CMK (cell line): Measurements from ENCODE around the gene CD2AP.
"Not testable (repeated sequence)": the region's sequence is repeated elsewhere in the genome, so short reads cannot be mapped to it uniquely, and the experiment has no call there.

ENCODE experiments used
- DNase-seq: peaks from one replicate; pipeline ENCODE4 v3.0.0-alpha.2; 2010; ENCODE audit warnings: low read depth

The CD2AP gene

DNA sequence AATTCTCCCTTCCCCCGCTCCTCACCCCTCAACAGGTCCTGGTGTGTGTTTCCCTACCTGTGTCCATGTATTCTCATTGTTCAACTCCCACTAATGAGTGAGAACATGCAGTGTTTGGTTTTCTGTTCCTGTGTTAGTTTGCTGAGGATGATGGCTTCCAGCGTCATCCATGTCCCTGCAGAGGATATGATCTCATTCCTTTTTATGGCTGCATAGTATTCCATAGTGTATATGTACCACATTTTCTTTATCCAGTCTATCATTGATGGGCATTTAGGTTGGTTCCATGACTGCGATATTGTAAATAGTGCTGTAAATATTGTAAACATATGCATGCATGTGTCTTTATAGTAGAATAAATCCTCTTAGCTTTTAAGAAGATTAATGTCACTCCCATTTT, 89.0 kb downstream of the CD2AP start:
- DNase-seq, result not testable (repeated sequence)

DNA sequence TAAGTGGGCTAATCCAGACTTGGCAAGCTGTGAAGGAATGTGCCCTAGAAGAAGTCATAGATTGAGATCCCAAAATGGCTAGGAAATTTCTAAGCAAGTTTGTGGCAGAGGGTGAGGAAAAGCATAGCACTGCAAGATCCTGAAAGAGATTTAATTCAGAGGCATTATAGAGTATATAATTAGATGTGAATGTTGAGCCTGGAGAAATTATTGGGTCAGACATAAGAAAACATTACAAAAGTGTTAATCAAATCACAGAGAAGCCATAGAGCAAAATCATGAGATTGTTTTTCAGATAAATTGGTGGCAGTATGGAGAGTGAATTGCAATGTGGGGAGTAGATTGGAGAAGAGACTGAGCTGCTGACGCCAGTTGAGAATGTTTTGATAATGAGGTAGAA, 90.0 kb downstream of the CD2AP start:
- no peak for DNase-seq

DNA sequence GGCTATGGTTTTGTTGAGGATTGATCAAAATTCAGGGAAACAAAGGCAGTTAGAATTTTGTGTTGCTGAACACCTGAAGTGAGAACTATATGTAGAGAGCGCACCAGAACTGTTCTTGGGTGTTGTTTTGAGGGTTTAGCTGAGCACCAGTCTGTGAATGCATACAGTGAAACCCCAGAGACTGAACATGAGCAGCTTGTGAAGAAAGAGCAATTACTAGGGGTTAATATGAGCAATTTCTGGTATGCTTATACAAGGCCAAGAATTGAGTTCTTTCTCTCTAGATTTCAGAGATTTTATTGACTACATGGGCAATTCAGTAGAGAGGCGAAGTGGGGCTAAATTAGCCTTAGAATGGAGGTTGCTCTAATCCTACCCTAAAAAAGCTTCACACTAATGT, 93.9 kb downstream of the CD2AP start:
- DNase-seq, result no peak

DNA sequence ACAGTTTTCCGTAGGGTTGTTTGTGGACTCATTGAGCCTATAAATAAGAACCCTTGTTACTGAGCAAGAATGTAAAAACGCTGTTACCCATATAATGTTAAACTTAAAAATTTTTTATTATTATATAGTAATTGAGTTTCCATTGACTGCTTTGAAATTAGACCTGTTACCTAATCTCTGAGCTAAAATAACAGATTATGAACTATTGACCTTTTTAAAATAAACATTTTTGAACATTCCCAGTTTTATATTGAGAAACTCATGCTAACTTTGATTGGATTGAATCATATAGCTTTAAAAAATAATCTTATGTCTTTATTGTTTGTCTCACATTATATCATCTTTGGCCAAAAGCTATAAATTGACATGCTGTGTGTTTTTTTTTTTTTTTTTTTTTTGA, 95.5 kb downstream of the CD2AP start:
- DNase-seq, result no peak

DNA sequence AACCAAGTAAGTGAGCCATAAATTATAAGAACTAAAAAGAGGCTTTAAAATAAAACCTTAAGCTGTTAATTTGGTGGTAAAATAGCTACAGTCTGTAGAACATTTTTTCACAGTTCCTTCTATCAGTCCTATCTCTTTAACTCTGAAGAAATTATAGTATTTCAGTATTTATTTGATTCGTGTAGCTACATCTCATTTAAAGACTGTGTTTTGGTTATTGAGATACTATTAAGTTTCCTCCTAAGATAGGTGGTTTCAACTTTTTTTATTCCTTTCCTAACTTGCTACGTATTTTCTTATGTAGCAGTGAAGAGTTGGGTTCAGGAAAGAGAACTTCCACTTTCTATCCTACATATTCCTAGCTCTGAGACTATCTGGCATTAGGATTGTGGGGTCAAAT, 97.2 kb downstream of the CD2AP start:
- DNase-seq, result no peak

DNA sequence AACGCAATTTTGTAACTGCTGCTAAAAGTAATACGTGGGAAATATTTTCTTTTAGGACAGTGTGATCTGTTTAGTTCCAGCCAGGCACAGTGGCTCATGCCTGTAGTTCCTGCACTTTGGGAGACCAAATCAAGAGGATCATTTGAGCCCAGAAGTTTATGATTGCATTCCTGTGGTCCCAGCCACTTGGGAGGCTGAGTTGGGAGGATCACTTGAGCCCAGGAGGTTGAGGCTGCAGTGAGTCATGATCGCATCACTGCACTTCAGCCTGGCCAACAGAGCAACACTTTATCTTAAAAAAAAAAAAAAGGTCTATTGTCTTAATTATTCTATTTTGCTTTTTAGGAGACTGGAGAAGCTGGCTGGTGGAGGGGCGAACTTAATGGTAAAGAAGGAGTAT, 101.5 kb downstream of the CD2AP start:
- no peak for DNase-seq

DNA sequence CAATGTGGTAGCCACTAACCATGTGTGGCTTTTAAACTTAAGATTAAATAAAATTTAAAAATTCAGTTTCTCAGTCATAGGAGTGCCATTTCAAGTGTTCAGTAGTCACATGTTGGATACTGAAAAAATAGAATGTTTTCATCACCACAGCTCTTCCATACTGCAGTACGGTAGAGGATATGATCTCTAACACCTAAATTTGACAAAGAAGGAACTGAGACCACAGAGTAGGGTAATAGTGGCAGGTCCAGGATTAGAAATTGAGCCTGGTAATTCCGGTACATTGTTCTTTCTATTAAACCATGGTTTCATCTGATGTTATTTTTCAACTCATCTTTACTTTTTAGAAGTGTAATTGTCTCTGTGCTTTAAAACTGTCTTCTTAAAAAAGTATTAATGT, 104.0 kb downstream of the CD2AP start:
- no peak for DNase-seq

DNA sequence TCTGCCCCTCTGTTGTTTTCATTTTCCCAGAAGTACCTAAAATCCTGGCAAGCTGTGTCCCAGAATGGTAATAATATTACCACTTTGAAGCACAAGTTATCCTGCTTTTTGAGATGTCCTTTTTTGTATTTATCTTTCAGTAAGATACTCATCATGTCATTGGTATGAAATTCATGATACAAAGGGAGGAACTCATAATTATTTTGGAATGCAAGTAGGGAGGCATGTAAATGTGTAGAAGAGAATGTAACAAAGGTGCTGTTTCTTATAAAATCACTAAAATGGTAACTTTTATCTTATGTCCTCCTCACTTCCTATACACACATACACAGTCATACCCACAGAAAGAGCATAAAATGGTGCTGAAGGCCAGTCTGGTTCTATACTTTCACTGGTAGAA, 109.9 kb downstream of the CD2AP start:
- no peak for DNase-seq

DNA sequence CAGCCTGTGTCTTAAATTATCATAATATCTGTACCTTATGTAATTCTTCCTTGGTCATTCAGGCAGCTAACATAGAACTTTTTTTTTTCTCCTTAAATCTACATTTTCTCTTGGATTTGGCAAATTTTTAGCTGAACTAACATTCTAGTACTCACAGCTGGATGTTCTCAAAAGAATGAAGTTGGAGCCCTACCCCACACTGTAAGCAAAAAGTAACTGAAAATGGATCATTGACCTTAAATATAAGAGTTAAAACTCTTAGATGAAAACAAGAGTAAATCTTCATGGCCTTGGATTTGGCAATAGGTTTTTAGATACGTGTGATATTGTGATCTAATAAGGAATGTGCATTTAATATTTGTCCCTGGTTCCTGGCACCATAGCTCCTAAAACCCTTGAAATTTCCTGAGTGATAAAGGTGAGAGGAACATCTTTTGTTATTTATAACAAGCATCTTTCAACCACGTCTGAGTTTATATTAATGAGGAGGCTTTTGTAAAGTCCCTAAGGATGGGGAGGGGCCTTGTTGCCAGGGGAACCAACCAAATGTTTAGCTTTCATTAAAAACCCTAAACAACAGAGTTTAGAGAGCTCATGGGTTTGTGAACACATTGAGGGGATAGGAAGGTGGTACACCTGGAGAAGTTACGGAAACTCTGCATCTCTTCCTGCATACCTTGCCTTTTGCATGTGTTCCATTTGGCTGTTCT, 114.7 kb downstream of the CD2AP start:
- DNase-seq, result no peak

DNA sequence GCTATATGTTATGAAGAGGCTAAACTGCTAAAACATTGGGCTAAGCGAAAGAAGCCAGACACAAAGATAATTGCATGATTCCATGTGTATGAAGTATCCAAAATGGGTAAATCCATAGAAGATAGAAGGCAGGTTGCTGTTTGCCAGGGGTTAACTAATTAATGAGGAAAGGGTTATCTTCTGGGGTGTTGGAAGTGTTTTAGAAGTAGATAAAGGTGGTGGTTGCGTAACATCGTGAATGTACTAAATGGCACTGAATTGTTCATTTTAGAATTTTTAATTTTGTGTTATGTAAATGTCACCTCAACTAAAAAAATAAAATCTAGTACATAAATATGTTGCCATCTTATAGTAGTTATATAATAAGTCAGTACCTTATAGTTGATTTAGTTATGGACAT, 116.4 kb downstream of the CD2AP start:
- DNase-seq, result no peak

DNA sequence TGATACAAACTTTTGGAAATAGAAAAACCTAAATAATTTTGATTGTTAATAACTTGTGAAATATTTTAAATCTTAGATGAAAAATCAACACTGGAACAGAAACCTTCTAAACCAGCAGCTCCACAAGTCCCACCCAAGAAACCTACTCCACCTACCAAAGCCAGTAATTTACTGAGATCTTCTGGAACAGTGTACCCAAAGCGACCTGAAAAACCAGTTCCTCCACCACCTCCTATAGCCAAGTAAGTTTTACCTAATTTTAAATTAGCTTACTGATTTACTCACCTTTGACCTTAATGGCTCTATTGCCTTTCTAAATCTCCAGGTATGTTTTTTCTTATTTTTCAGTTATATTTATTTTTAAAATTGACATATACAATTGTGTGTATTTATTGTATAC, 118.2 kb downstream of the CD2AP start:
- no peak for DNase-seq

DNA sequence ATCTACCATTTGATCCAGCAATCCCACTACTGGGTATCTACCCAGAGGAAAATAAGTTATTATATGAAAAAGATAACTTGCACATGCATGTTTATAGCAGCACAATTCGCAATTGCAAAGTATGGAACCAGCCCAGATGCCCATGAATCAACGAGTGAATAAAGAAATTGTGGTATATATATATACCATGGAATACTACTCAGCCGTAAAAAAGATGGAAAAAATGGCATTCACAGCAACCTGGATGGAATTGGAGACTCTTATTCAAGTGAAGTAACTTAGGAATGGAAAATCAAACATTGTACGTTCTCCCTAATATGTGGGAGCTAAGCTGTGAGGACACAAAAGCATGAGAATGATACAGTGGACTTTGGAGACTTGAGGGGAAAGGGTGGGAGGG, 120.8 kb downstream of the CD2AP start:
- no peak for DNase-seq

DNA sequence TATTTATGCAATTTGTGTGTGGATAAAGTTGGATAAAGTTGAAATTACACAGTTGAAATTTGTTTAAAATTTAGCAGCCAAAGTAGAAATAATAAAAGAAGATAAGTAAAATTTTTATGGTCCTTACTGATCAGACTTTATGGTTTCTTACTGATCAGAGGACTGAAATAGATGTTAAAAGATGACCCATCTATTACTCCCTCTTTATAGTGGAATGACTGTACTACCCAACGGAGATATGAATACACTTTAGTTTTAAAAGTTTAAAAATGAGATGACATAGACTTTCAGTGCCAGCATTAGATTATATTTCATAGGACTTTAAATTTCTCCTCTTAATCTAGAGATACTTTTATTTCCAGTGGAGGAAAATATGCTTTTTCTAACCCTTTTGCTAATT, 121.9 kb downstream of the CD2AP start:
- no peak for DNase-seq

DNA sequence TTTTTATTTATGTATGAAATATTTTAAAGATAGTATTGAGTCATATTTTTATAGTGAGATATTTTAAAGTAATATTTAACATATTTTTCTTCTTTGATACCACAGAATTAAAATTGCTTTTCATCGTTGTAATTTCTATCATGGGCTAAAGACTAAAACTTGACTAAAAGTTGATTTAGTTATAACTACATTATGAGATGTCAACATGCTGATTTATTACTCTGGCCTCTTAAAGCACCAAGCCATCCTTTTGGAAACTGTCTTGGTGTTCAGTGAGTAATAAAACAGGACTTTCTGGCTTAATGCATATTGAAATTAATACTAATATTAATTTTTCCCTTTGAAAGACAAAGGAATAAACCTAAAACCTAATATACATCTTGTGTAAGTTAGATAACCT, 125.6 kb downstream of the CD2AP start:
- no peak for DNase-seq

DNA sequence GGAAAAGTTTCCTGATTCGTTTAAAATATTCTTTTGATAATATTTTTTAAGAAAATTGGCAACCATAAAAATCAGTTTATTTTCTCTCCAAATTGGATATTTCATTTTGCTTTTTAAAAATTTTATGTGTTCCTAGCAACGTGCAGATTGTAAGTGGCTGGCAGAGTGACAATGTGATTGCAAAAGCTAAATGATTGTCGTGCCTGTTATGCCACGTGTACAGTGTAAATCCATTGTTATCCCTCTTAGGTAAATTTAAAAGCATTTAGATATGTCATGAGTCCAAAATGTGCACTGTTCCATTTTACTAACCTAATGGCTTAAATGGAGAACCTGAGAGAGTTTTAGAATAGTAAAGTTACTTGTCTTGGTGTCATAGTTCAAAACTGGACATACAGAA, 126.4 kb downstream of the CD2AP start:
- DNase-seq, result no peak

DNA sequence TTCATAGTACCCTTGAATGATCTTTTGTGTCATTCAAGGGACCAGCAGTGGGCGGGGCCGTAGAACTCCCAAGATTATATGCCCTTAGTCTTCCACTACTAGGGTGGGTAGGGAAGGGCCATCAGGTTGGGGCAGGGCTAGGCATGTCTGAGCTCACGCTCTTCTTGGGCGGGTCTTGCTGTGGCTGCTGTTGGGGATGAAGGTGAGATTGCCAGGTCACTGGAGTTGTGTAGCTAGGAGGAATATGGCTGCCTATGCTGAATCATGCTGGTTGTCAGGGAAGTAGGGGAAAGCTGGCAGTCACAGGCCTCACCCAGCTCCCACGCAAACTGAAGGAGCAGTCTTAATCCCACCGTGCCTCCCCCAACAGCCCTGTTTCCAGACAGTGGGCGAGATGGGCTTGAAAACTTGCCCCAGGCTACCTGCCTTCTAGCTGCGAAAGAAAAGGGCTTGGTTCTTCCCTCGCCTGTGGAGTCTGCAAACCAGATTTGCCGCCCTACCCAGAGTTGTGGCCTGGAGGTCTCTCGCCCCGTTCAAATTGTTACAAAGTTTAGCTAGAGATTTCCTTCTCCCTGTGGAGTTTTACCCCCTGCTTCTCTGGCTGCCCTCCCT, 144.4 kb downstream of the CD2AP start:
- DNase-seq, result no peak

DNA sequence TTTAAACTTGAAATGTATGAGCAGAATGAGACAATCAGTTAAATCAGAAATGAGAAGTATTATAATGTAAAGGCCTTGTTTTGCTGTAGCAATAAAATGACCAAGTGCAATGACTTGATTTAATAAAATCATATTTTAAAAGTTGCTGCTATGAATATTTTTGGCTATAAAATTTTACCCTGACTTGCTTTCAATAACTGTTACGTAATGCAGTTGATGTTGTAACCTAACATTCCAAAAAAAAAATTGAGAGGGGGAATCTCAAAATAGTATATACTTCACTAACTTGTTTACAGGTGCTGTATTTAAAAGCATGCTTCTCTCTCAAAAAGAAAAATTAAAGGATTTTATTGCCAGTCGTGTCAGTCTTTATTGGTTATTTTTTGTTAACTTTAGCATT, 149.2 kb downstream of the CD2AP start:
- no peak for DNase-seq

DNA sequence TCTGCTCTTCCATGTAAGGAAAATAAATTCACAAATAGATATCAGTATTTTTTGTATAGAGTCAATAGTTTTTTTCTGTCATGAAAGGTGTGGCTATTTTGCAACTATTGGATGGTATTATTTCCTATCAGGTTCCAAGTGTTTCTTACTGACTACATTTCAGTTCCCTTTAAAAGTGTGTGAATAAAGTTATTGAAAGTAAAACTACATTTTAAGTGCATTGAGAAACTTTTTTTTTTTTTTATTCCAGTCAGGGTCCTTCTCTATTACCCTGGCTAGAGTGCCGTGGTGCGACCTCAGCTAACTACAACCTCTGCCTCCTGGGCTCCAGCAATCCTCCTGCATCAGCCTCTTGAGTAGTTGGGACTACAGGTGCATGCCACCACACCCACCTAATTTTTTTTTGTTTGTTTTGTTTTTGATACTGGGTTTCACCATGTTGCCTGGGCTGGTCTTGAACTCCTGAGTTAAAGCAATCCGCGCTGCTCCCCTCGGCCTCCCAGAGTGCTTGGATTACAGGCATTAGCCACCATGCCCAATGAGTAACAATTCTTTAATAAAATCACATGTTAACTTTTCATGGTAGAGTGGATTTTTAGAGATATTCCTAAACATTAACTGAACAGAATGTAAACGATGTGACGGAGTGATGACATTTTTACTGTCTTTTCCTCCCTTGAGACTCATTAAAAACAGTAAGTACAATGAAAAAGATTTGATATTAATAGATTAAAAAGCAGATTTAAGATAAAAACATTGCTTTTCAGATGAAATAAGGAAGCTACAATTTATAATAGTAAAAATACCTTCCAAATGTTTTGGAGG, 151.1 kb downstream of the CD2AP start:
- DNase-seq, result no peak

DNA sequence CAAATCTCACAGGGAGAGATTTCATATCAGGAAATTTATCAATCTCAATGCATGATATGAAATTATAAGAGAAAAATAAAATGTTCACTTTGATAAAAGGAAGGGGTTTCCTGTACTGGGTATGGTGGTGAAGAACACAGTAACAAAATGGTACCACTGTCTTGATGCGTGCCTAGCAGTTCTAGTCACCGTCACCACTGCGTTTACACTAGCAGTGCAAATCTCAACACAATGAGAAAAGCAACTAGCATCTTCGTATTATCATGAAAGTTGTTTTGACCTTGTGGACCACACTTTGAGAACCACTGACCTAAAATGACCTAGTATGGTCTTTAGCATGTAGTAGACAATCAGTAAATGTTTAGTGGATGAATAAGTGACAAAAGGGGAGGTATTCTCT, 152.4 kb downstream of the CD2AP start:
- DNase-seq, result no peak

DNA sequence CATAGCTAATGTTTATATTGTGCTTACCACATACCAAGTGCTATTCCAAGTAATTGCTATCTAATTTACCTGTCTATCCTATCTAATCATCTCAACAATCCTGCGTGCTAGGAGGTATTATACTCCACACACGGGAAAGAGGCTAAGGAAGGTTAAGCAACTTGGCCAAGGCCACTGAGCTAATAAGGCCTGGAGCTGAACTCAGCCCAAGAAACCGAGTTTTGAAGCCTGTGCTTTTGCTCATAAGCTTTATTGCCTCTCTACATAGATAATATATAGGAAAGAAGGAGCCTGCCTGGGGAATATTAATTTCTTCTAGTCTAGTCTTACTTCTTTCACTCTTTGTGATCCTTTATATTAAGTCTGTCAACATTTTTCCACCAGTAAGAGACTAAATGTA, 153.0 kb downstream of the CD2AP start:
- DNase-seq, result no peak

DNA sequence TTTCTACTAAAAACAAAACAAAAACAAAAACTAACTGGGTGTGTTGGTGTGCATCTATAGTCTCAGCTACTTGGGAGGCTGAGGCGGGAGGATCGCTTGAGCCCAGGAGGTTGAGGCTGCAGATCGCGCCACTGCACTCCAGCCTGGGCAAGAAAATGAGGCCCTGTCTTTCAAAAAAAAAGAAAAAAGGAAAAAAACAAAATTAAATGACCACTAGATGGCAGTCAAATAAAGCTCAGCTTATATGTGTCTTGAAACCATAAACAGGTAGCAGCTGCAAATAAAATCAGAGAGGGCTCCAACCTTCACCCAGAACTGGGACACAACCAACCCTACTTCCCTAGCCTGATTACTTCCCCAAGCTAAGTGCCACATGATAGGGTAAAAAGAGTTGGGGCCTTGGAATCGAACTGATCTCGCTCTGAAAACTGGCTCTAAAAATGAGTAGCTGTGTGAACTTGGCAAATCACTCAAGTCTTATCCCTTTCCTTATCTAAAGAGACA, 153.7 kb downstream of the CD2AP start:
- DNase-seq, result no peak

DNA sequence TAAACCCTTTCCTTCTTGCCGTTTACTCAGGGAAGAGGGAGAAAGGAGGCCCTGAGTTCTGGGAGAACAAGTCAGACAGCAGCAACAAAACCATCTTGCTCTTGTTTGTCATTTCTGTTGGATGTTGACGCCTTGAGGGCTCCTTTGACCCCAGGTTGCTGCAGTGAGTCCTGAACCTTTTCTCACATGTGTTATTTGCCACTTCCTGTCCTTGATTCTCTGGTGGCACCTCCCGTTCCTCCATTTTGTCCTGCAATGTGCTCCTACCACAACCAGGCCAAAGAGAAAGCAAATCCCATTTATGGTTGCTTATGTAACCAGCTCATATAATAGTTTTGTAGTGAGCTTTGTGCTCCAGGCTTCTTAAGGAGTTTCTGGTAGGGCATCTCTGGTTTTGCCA, 154.2 kb downstream of the CD2AP start:
- no peak for DNase-seq

DNA sequence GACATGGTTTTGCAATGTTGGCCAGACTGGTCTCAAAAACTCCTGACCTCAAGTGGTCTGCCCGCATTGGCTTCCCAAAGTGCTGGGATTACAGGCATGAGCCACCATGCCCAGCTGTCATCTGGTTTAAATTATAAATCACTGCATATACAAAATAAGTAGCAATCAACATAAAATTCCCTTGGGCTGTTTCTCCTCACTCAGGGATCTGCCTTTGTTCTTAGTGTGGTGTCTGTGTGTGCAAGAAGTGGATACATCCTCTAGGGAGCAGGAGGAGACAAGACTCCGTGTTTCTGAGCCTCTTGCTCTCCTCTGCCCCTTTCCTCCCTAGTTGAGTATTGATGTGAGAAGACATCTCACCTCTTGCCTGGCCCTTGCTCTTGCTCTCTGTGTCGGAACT, 155.6 kb downstream of the CD2AP start:
- no peak for DNase-seq
